ENCODE data around the gene CFD. TPM values are rescaled to one million over a fixed set of nuclear protein-coding genes. Genes with fewer than 3 reads are reported as not detected.
"Not testable (repeated sequence)": the region's sequence is repeated elsewhere in the genome, so short reads cannot be mapped to it uniquely, and the experiment has no call there.

Gene CFD
- total RNA-seq: 21.5 TPM

GRCh38 chr19:858868-859843 lies at the start of gene CFD:
TSS of gene CFD (plus strand) at chr19:859664. CDS start at chr19:859690, 26 bp downstream.
- peak; percentile 21 for ATAC-seq

GRCh38 chr19:810077-810855 lies 49.2 kb upstream of the CFD start:
- no peak for ATAC-seq

- ATAC-seq: no peak
These were observed 48.5 kb upstream of the CFD start for GRCh38 chr19:810883-811489.

- ATAC-seq: no peak
These were observed 47.9 kb upstream of the CFD start for GRCh38 chr19:811506-812048.

GRCh38 chr19:812049-812746 lies 47.3 kb upstream of the CFD start:
- ATAC-seq: no peak

- ATAC-seq: no peak
These were observed 46.7 kb upstream of the CFD start for GRCh38 chr19:812747-813218.

GRCh38 chr19:813219-814151 lies 46.0 kb upstream of the CFD start:
- ATAC-seq: peak; percentile 2

- ATAC-seq: peak; percentile 18
These were observed 45.0 kb upstream of the CFD start for GRCh38 chr19:814152-815078.

GRCh38 chr19:815079-815774 lies 44.2 kb upstream of the CFD start:
- peak; percentile 19 for ATAC-seq

GRCh38 chr19:815775-816499 lies 43.5 kb upstream of the CFD start:
- no peak for ATAC-seq

- ATAC-seq: no peak
These were observed 43.0 kb upstream of the CFD start for GRCh38 chr19:816500-816857.

- ATAC-seq: not testable (repeated sequence)
These were observed 39.3 kb upstream of the CFD start for GRCh38 chr19:820212-820611.

- ATAC-seq: no peak
These were observed 38.1 kb upstream of the CFD start for GRCh38 chr19:821231-821824.

GRCh38 chr19:821825-822503 lies 37.5 kb upstream of the CFD start, which contains the start of gene PLPPR3:
TSS of gene PLPPR3 (minus strand) at chr19:821955. CDS start at chr19:821559, 396 bp downstream.
- ATAC-seq: no peak

- no peak for ATAC-seq
These were observed 35.8 kb upstream of the CFD start for GRCh38 chr19:823565-824121.

- ATAC-seq: no peak
These were observed 34.6 kb upstream of the CFD start for GRCh38 chr19:824885-825284.
